HepG2 (cell line): ENCODE data around the gene SLC4A9. TPM values are rescaled to one million over a fixed set of nuclear protein-coding genes. Genes with fewer than 3 reads are reported as not detected.
A peak's percentile ranks its signal among the peaks of the same experiment; 100 is the strongest.

Experiments
- AGO1 ChIP-seq: fragments of 200-400 bp; formaldehyde crosslinking; IDR thresholded peaks from 2 replicates; pipeline ENCODE4 v1.6.1; 2017; ENCODE audit warnings: mild to moderate bottlenecking, low read depth, low read length, moderate library complexity; ENCODE audit not compliant: poor library complexity, severe bottlenecking
- AHR ChIP-seq: IDR thresholded peaks from 2 replicates; pipeline ENCODE4 v1.6.1; 2018; ENCODE audit warnings: missing genetic modification reagents, missing compliant biosample characterization
- CEBPB ChIP-seq: IDR thresholded peaks from 2 replicates; pipeline ENCODE4 v1.6.1; 2011; ENCODE audit warnings: low read depth, low read length, improper control_type of control experiment, borderline replicate concordance
- JDP2 ChIP-seq: sonication (generic); formaldehyde crosslinking; IDR thresholded peaks from 2 replicates; pipeline ENCODE4 v1.8.1; 2022; ENCODE audit warnings: missing genetic modification reagents, borderline replicate concordance
- KAT8 ChIP-seq: IDR thresholded peaks from 2 replicates; pipeline ENCODE4 v1.6.1; 2016; ENCODE audit warnings: missing genetic modification reagents, missing compliant biosample characterization
- KLF13 ChIP-seq: sonication (generic); formaldehyde crosslinking; IDR thresholded peaks from 2 replicates; pipeline ENCODE4 v1.4.0; 2020; ENCODE audit warnings: mild to moderate bottlenecking, missing genetic modification reagents
- MIER2 ChIP-seq: IDR thresholded peaks from 2 replicates; pipeline ENCODE4 v1.6.1; 2016; ENCODE audit warnings: missing biosample characterization, missing genetic modification reagents
- MIER3 ChIP-seq: IDR thresholded peaks from 2 replicates; pipeline ENCODE4 v1.6.1; 2016; ENCODE audit warnings: missing compliant biosample characterization, borderline replicate concordance
- MYNN ChIP-seq: sonication (generic); formaldehyde crosslinking; IDR thresholded peaks from 2 replicates; pipeline ENCODE4 v1.4.0; 2020; ENCODE audit warnings: mild to moderate bottlenecking, low read depth, missing genetic modification reagents
- MYPOP ChIP-seq: sonication (generic); formaldehyde crosslinking; IDR thresholded peaks from 2 replicates; pipeline ENCODE4 v1.8.1; 2023; ENCODE audit warnings: mild to moderate bottlenecking, moderate library complexity, missing genetic modification reagents
- NR2F1 ChIP-seq, 2 experiments: fragments of 450-650 bp in 1 of 2; formaldehyde crosslinking in 1 of 2; IDR thresholded peaks; 2 replicates each; pipeline versions ENCODE4 v1.5.0 to v1.6.1; 2016 to 2020; ENCODE audit warnings: mild to moderate bottlenecking in 1 of 2, missing compliant biosample characterization in 1 of 2, missing genetic modification reagents in 1 of 2, moderate library complexity in 1 of 2
- POGZ ChIP-seq: sonication (generic); formaldehyde crosslinking; IDR thresholded peaks from 2 replicates; pipeline ENCODE4 v1.4.0; 2020; ENCODE audit warnings: mild to moderate bottlenecking, missing genetic modification reagents
- POLR2A ChIP-seq, 2 experiments: IDR thresholded peaks; 2 replicates each; pipeline ENCODE4 v1.6.1; 2011; ENCODE audit warnings: low read depth in 2 of 2, low read length in 2 of 2, mild to moderate bottlenecking in 1 of 2, moderate library complexity in 1 of 2; ENCODE audit not compliant: insufficient read depth in 1 of 2
- POLR2G ChIP-seq: fragments of 200-400 bp; formaldehyde crosslinking; IDR thresholded peaks from 2 replicates; pipeline ENCODE4 v1.6.1; 2018; ENCODE audit warnings: mild to moderate bottlenecking, low read depth, low read length, moderate library complexity
- PTBP1 ChIP-seq: fragments of 200-400 bp; formaldehyde crosslinking; IDR thresholded peaks from 2 replicates; pipeline ENCODE4 v1.6.1; 2018; ENCODE audit warnings: low read length, low read depth; ENCODE audit not compliant: poor library complexity, severe bottlenecking
- RELA ChIP-seq: sonication (generic); formaldehyde crosslinking; IDR thresholded peaks from 2 replicates; pipeline ENCODE4 v1.4.0; 2020; ENCODE audit warnings: missing genetic modification reagents
- RFXAP ChIP-seq: sonication (generic); formaldehyde crosslinking; IDR thresholded peaks from 2 replicates; pipeline ENCODE4 v1.4.0; 2020; ENCODE audit warnings: missing genetic modification reagents, borderline replicate concordance
- TEAD2 ChIP-seq: sonication (generic); formaldehyde crosslinking; IDR thresholded peaks from 2 replicates; pipeline ENCODE4 v1.9.0; 2021; ENCODE audit warnings: missing genetic modification reagents
- ZFP41 ChIP-seq: sonication (generic); formaldehyde crosslinking; IDR thresholded peaks from 2 replicates; pipeline ENCODE4 v1.4.0; 2020; ENCODE audit warnings: mild to moderate bottlenecking, missing genetic modification reagents, borderline replicate concordance
- ZFY ChIP-seq: sonication (generic); formaldehyde crosslinking; IDR thresholded peaks from 2 replicates; pipeline ENCODE4 v1.4.0; 2020; ENCODE audit warnings: missing genetic modification reagents
- ZNF256 ChIP-seq: sonication (generic); formaldehyde crosslinking; conservative IDR thresholded peaks from 2 replicates; pipeline ENCODE4 v1.4.0; 2020; ENCODE audit warnings: missing genetic modification reagents
- ZNF441 ChIP-seq: sonication (generic); formaldehyde crosslinking; IDR thresholded peaks from 2 replicates; pipeline ENCODE4 v1.7.0; 2021; ENCODE audit warnings: missing genetic modification reagents, borderline replicate concordance
- ZNF556 ChIP-seq: sonication (generic); formaldehyde crosslinking; IDR thresholded peaks from 2 replicates; pipeline ENCODE4 v1.4.0; 2020; ENCODE audit warnings: mild to moderate bottlenecking, missing genetic modification reagents, borderline replicate concordance
- ZNF605 ChIP-seq: sonication (generic); formaldehyde crosslinking; IDR thresholded peaks from 2 replicates; pipeline ENCODE4 v1.8.0; 2022; ENCODE audit warnings: mild to moderate bottlenecking, missing genetic modification reagents
- ZNF776 ChIP-seq: sonication (generic); formaldehyde crosslinking; IDR thresholded peaks from 2 replicates; pipeline ENCODE4 v1.4.0; 2020; ENCODE audit warnings: mild to moderate bottlenecking, missing genetic modification reagents
- polyA plus RNA-seq, 8 experiments: library from polyadenylated mRNA; depleted of rRNA in 3 of 8; stranded (reverse) in 7 of 8; unstranded in 1 of 8; fragments of >200 nt; fragmentation: Illumina TruSeq in 4 of 8; extraction: Trizol in 4 of 8; gene quantifications; 2 replicates each; pipeline versions ENCODE4 v1.2.1 to v1.2.3, GENCODE V29; 2011 to 2016; ENCODE audit warnings: low read depth in 4 of 8, missing spikeins in 1 of 8, mixed read lengths in 1 of 8; ENCODE audit not compliant: insufficient read depth in 1 of 8
- total RNA-seq, 5 experiments: library from RNA; depleted of rRNA; stranded (reverse); fragments of >200 nt; fragmentation: Illumina TruSeq; extraction: Trizol; gene quantifications; 2 replicates each; pipeline ENCODE4 v1.2.3, GENCODE V29; 2016; ENCODE audit warnings: low read depth in 1 of 5
- TF ChIP-seq, protein P1 (sequence below): sonication (generic); formaldehyde crosslinking; IDR thresholded peaks from 2 replicates; pipeline ENCODE4 v1.5.0; 2020; ENCODE audit warnings: missing genetic modification reagents, mild to moderate bottlenecking, borderline replicate concordance
- TF ChIP-seq, protein P2 (sequence below): sonication (generic); formaldehyde crosslinking; IDR thresholded peaks from 2 replicates; pipeline ENCODE4 v1.5.1; 2020; ENCODE audit warnings: missing genetic modification reagents, mild to moderate bottlenecking, borderline replicate concordance

SLC4A9 gene
- total and polyA plus RNA-seq, 2 of the 13 experiments (the other 11 are each of a cell fraction or from before 2014, with no cell fraction given), result not detected

DNA sequence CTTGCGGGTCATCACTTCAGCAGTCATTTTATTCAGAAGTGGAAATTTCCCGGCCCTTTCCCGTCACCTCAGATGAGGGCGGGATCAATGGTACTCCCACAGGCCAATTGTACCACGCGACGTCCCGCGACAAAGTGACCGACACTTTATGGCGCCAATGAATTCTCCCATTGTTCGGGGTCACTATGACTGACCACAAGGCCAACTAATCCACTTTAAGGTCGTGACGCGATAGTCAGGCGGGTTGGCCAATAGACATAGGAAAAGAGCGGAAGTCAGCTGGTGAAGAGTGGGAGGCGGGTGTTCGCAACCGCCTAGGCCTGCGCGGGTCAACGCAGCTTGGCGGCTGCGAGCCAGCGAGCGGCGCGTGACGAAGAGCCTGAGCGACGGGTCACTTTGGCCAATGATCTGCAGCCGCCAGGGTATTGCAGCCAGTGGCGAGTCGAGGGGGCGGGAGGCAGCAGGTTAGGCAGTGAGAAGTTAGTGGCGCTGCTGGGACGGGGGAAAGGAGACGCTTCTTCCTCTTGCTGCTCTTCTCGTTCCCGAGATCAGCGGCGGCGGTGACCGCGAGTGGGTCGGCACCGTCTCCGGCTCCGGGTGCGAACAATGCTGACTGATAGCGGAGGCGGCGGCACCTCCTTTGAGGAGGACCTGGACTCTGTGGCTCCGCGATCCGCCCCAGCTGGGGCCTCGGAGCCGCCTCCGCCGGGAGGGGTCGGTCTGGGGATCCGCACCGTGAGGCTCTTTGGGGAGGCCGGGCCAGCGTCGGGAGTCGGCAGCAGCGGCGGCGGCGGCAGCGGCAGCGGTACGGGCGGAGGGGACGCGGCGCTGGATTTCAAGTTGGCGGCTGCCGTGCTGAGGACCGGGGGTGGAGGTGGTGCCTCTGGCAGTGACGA, 41.6 kb downstream of the SLC4A9 start, which contains the start of gene ANKHD1 (continued):
- TF ChIP-seq KAT8 (CRISPR knock-in tag), result peak; percentile 38; the same call in 1 of the 2 replicates
- no peak for TF ChIP-seq ZFP41
- TF ChIP-seq ZNF441 (CRISPR knock-in tag), result peak; percentile 13
- peak; percentile 56; the same call in 1 of the 2 replicates for TF ChIP-seq RFXAP (CRISPR knock-in tag)
- TF ChIP-seq MYPOP (CRISPR knock-in tag), result 0 out of 2 replicates have a peak, but pooled peaks have one; percentile 41
- no peak for TF ChIP-seq MYNN
- TF ChIP-seq KLF13, result no peak
- peak; percentile 66 for TF ChIP-seq POLR2G
- TF ChIP-seq, protein P1, sequence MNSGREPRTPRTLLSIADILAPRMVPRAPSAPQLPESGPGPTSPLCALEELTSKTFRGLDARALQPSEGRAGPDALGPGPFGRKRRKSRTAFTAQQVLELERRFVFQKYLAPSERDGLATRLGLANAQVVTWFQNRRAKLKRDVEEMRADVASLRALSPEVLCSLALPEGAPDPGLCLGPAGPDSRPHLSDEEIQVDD (CRISPR knock-in tag), result no peak
- TF ChIP-seq AHR (CRISPR knock-in tag), result peak; percentile 57; the same call in 1 of the 2 replicates
- peak; percentile 34; the same call in 1 of the 2 replicates for TF ChIP-seq MIER3 (CRISPR knock-in tag)
- no peak for TF ChIP-seq POGZ (CRISPR knock-in tag)
- no peak for TF ChIP-seq ZNF556 (CRISPR knock-in tag)
- 0 out of 2 replicates have a peak, but pooled peaks have one; percentile 25 for TF ChIP-seq CEBPB
- TF ChIP-seq MIER2 (CRISPR knock-in tag), result no peak; the same call in 1 of the 2 replicates
- TF ChIP-seq ZFY (CRISPR knock-in tag), result peak; percentile 58
- TF ChIP-seq TEAD2 (CRISPR knock-in tag), result no peak
- TF ChIP-seq ZNF605 (CRISPR knock-in tag), result peak; percentile 75; the same call in 1 of the 2 replicates
- no peak for TF ChIP-seq NR2F1 (CRISPR knock-in tag; IDR thresholded peaks at IDR 0.05)
- TF ChIP-seq POLR2A (IDR thresholded peaks at IDR 0.05; ENCODE audit: insufficient read depth in 1 of 2, low read depth in 2 of 2, low read length in 2 of 2), result peak; percentile 90 to 92
- TF ChIP-seq AGO1, result no peak
- TF ChIP-seq ZNF256, result no peak; the same call in 1 of the 2 replicates
- peak; percentile 64; the same call in 1 of the 2 replicates for TF ChIP-seq ZNF776
- TF ChIP-seq, protein P2, sequence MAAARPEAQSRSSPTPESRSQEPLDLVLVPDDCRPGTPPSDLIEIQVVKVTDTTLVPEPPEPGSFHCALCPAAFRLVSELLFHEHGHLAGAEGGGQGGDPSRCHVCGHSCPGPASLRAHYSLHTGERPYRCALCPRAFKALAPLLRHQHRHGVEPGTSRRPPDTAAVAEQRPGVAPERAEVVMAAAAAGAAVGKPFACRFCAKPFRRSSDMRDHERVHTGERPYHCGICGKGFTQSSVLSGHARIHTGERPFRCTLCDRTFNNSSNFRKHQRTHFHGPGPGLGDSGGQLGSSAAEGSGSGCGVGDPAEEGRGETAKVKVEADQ (CRISPR knock-in tag), result no peak; the same call in 1 of the 2 replicates
- no peak; the same call in 1 of the 2 replicates for TF ChIP-seq JDP2 (CRISPR knock-in tag)
- TF ChIP-seq PTBP1, result no peak
- no peak for TF ChIP-seq RELA (CRISPR knock-in tag)
